Skin epidermis (tissue), 12 donors: ENCODE data around the gene ZNF366.
A peak's percentile ranks its signal among the peaks of the same experiment; 100 is the strongest.

Experiments
- H3K27ac ChIP-seq, 21 experiments: fragments of 200-600 bp; sonication (generic) in 11 of 21; one replicate each; pipeline ENCODE4 v1.5.0; 2020; ENCODE audit warnings: mild to moderate bottlenecking in 3 of 21, inconsistent platforms in 2 of 21, moderate library complexity in 2 of 21
- H3K4me3 ChIP-seq, 7 experiments: fragments of 200-600 bp; sonication (generic) in 2 of 7; one replicate each; pipeline ENCODE4 v1.5.0; 2020; ENCODE audit warnings: inconsistent platforms in 2 of 7, mild to moderate bottlenecking in 2 of 7, moderate library complexity in 1 of 7

ZNF366 gene

DNA sequence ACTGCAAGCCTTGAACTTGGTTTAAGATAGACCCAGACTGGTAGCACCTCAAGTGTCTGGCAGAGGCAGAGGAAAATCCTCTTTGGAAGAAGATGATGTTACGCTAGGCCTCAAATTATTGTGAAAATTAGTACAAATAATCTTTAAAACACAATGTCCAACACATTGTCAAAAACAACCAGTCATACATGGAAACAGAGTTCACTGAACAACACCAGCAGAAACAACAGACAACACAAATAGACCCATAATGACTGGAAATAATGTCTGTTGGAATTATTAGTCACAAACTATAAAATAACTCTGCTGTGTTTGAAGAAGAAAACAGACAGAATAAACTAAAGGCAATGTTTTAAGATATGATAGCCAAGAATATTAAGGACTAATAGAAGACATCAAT, 15.4 kb upstream of the ZNF366 start:
- Histone ChIP-seq H3K4me3 (no peak overlapping the region), H3K27ac (no peak overlapping the region)

DNA sequence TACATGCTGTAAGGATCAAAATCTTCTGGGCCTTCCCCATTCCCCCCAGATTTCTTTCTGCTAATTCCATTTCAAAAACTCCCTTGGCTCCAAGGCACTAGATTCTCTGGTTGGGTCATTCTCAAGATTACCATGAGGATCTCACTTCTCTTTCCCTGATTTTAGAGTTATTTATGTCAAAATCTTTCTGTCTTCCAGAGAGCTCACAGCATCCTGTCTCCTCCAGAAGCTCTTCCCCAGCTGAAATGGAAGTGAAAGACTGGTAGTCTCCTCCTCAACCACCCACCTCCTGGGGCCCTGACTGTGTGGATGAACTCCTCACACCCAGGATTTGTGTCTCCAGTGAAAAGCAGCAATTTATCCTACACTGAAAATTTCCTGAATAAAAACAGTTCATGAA, 11.9 kb upstream of the ZNF366 start:
- no peak overlapping the region for H3K4me3 ChIP-seq
- peak overlapping the region in 6 of 21 experiments; percentile 1 to 72 (median 52) for H3K27ac ChIP-seq

DNA sequence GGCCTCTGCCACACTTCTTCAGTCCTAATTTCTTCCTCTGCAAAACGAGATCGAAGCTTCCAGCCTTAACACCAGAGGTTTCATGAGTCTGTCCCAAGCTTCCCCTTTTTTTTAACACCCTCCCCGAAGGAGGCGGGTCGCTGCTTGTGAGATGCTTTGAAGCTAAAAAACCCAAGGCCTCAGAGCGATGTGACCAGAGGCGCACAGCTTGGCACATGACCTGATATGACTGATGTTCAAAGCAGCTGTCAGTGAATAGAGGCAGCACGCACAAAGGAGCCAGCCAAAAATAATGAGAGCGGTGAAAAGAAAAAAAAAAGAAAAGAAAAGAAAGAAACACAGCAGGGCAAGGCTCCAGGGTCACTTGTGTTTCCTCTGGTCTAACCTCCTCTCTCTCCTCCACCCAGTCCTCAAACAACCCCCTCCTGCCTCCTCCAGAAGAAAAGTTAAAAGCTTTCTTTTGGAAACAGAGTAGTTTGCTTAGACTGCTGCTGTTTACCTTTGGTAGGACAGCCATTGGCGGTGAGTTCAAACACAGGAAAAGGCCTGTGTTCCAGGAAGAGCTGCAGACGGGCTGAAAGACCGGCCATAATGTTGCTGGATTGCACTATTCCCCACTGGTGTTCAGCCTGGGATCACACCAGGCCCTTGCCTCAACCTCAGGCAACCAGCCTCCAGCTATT, 10.9 kb upstream of the ZNF366 start:
- H3K27ac ChIP-seq: peak overlapping the region in 14 of 21 experiments; percentile 1 to 82 (median 57)

DNA sequence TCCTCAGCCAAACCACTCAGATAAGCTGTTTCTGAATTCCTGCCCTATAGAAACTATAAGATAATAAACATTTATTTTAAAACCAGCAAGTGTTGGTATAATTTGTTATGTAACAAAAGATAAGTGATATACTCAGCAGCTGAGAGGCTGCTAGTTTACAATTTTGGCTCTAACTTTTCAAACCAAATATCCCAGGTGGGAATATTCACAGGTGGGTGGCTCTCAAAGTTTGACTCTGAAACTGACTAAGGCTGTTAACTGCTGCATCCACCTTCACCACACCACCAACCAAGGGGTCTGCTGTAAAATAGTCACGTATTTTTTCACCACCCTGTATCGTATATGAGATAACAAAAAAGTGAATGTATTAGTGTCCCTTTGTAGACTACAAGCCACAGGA, 9.7 kb upstream of the ZNF366 start:
- no peak overlapping the region for H3K4me3 ChIP-seq
- peak overlapping the region in 3 of 21 experiments; percentile 26 to 72 (median 68) for H3K27ac ChIP-seq

More for the DNA sequence above, 10.9 kb upstream of the ZNF366 start:
- H3K4me3 ChIP-seq: no peak overlapping the region

DNA sequence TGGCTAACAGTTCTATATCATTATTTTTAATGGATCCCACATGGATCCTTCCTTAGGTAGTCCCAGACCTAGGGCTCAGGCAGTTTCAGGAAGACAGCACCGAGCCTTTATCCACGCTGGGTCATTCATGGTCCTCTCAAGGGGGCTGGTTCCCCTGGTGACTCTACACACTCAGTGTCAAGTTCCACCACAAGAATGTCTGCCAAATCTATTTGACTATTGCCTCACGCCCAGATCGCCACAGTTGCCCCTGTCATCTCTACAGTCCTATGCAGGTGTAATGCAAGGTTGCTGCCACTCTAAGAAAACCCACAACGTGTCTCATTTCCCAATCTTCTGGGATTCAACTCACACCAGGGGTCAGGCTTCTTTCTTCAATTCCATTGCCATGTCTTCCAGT, 8.0 kb upstream of the ZNF366 start:
- H3K27ac ChIP-seq: no peak overlapping the region

DNA sequence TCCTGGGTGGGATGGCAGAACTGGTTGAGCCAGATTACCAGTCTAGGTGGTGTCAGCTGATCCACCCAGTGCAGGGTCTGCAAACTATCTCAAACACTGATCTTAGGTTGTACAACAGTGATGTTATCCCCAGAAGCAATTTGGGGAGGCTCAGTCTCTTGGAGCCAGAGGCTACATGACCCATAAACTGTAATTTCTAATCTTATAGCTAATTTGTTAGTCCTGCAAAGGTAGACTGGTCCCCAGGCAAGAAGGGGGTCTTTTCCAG, 5.3 kb upstream of the ZNF366 start:
- Histone ChIP-seq H3K27ac (peak overlapping the region in 2 of 21 experiments; percentile 78 to 80), H3K4me3 (no peak overlapping the region)

More for the DNA sequence above, 8.0 kb upstream of the ZNF366 start:
- H3K4me3 ChIP-seq: no peak overlapping the region

DNA sequence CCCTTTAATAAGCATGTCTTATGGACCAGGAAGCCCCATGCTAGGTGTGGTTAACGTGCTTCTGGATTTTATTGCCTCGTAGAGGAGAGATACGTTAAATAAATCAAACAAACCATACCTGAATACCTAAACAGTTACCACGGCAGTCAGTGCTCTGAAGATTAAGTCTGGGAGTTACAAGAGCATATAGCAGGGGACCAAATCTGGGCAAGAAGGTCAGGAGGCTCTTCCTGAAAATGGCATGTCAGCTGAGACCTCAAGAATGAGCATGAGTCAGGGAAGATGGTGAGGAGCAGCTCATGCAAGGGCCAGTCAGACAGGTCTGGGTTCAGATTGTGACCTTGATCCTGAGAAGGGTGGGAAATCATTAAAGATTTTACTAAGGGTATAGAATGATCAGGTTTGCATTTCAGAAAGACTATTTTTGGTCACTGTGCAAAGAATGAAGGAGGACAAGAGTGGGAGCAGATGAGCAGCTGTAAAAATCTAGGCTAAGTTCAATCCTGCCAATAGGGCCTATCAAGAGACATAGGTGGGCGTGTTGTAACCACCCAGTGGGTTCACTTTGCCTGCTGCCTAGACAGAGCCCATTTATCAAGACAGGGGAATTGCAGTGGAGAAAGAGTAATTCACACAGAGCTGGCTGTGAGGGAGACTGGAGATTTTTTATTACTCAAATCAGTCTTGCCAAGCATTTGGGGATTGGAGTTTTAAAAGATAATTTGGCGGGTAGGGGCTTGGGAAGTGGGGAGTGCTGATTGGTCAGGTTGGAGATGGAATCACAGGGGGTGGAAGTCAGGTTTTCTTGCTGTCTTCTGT, 4.8 kb upstream of the ZNF366 start:
- no peak overlapping the region for H3K4me3 ChIP-seq
- peak overlapping the region in 10 of 21 experiments; percentile 21 to 80 (median 50) for H3K27ac ChIP-seq

DNA sequence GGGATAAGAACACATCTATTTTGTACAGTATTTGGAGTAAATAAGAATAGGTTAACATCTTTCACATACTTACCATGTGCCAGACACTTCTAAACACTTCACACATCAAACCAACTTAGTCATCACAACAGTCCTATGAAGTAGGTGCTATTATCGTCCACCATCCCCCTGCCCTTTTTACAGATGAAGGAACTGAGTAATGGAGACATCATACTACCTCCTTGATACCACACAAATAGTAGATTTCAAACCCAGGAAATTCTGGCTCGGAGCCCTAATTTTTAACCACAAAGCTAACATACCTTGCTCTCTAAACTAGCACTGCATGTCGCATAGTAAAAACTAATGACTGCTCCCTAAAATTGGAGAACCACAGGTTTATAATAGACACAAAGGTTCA, 4.2 kb upstream of the ZNF366 start:
- H3K4me3 ChIP-seq: no peak overlapping the region
- H3K27ac ChIP-seq: peak overlapping the region in 13 of 21 experiments; percentile 5 to 80 (median 40)

DNA sequence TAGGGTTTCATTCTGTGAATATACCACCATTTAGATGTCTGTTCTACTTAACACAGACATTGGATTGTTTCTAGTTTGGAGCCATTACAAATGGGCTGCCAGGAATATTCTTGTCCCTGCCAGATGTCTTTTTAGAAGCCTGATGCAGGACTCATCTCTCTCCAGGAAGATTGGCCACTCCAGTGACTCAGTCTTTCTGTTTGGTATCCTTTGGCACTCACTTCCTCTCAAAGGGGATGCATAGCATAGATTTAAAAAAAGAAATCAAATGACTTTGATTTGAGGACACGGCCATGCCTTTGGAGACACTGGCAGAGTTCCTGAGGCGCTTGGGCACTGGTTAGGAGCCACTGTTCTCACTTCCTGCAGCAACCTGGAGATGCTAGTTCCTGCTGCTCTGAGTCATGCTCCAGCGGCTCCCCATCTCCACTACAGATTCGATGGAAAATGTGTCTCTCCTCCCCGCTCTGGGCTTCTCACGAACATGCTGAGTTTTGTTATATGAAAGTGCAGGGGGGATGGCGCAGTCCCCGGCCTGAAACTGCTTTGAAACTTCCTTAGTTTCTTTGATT, 3.5 kb upstream of the ZNF366 start:
- peak overlapping the region in 17 of 21 experiments; percentile 1 to 80 (median 54) for H3K27ac ChIP-seq

DNA sequence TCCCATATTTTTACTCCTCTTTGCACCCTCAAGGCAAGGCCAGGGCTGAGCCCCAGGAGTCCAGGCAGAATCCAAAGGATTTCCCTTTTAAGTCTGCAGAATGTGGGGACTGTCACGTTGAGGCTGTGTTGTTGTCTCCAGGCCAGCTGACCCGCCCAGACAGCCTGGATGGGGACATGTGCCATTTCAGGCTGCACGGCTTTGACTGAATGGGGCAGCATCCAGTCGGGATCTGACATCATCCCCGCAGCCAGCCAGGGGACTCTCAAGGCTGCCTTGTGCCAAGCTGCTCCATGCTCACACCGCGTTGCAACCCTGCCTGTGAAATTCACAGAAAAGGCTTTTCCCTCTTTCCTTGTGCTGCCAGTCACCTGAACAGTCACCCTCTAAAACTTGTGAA, 2.2 kb upstream of the ZNF366 start:
- Histone ChIP-seq H3K4me3 (no peak overlapping the region), H3K27ac (peak overlapping the region in 16 of 21 experiments; percentile 1 to 80 (median 58))

More for the DNA sequence above, 3.5 kb upstream of the ZNF366 start:
- H3K4me3 ChIP-seq: no peak overlapping the region

DNA sequence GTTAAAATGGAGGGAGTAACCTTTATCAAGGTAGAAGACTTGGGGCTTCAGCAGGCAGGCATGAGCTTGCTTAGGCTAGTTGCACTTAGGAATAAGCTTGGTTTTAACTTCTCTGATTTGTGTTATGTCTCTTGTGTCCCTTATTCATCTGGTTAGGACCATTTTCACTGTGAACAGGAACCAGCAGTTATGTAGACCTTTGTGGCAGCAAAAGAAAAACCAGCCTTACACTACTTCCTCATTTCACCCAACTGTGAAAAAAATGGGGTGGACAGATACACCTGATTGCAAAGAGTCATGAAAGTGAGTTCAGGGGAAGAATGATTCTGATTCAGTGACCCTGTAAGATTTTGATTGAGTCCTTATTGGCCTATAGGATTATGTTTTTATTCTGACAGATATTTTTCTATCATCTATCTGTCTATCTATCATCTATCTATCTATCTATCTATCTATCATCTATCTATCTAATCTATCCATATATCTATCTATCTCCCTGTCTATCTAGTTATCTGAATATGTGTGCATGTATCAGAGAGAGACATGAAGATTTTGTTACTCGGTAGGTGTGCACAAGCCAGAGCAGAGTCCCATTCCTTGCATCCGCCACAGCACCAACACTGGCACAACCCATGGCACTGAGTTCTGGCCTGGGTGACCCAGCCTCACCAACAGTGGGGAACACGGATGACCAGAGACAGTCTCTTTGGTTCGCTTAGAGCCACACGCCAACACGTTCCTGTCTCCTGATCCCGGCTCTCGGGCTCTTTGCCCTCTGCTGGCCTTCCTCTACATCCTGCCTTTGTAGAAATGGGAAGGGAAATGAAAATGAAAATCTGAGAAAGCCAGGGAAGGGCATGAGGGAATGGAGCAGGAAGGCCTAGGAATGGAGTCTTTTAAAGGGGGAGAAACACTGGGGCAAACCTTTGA, 1.3 kb upstream of the ZNF366 start:
- Histone ChIP-seq H3K27ac (peak overlapping the region in 14 of 21 experiments; percentile 12 to 80 (median 55)), H3K4me3 (no peak overlapping the region)

DNA sequence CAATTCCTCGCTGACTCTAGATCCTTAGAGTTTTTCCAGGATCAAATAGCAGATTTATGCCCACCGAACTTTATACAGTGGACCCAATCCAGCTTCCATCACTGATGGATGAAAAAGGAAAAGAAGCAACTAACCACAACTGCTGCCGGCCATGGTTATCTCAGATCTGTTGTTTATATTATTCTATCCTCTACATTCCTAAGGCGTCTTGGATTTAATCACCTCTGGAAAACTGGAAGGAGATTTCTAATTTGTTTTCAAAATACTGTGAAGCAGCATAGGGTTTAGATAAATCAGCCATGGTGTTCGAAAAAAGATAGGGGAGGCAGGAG, 663 bp upstream of the ZNF366 start:
- Histone ChIP-seq H3K4me3 (no peak overlapping the region), H3K27ac (peak overlapping the region in 11 of 21 experiments; percentile 19 to 80 (median 49))

DNA sequence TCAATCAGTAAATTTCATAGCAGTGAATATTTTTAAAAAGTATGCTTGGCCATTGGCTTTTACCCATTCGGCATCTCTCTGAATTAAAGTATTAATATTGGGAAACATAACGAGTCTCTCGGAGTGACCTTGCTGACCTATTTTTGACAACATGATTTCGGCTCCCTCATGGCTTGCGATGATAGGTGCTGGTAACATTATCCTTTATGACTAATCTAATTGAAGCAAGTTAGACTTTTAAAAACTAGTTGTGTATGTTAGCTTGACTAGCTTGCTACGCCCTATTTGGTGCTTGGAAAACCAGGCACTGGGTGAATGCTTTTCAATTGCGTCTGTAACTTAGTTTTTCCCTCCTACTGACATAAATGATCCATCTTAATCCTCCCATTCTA, 1.1 kb downstream of the ZNF366 start:
- H3K4me3 ChIP-seq: peak overlapping the region in 4 of 7 experiments; percentile 0 to 17 (median 10)
- peak overlapping the region in 11 of 21 experiments; percentile 2 to 80 (median 47) for H3K27ac ChIP-seq

DNA sequence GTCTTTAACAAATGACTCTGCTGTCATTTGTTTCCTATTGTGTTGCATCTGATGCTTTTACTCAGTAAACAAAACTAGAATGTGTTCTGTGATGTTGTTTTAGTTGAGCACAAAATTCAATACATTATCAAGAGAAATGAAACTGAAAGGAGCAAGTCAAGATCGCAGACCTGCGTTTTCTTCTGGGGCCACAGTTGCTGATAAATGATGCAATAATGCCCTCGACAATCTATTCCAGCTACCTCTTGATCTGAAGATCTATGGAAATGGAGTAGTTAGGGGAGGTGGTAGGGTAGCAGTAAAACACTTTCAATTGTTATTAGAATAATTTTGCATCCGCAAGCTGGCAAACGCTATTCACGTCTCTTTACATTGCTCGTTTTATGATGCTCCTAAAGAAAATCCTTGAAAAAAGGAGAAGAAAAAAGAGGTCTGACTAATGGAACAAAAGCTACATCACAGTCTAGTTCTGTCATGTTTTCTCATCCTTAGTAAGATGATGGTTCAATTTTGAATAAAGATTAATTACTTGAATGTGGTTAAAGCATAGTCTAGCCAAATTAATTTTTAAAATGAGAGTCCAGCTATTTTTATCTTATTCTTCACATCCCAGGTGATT, 1.6 kb downstream of the ZNF366 start:
- H3K4me3 ChIP-seq: peak overlapping the region in 3 of 7 experiments; percentile 8 to 17 (median 12)
- peak overlapping the region in 12 of 21 experiments; percentile 2 to 80 (median 46) for H3K27ac ChIP-seq

DNA sequence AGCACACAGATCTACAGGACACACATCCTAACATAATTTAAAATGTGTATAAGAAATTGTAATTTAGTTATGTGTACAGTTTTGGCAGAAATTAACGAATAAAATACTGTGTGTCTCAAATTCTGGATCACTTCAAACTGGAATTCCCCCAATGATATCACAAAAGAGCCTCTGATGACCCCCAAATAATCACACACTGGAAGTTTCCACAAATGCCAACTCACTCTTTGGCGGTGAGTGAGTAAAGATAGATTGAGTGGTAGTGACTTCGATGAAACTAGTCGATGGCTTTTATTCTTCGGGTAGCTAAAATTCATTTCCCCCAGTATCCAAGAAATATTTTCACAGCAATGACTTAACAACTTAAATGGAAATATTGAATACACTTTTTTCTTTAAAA, 2.2 kb downstream of the ZNF366 start:
- H3K27ac ChIP-seq: peak overlapping the region in 13 of 21 experiments; percentile 2 to 80 (median 38)
- peak overlapping the region in 2 of 7 experiments; percentile 8 to 17 for H3K4me3 ChIP-seq

DNA sequence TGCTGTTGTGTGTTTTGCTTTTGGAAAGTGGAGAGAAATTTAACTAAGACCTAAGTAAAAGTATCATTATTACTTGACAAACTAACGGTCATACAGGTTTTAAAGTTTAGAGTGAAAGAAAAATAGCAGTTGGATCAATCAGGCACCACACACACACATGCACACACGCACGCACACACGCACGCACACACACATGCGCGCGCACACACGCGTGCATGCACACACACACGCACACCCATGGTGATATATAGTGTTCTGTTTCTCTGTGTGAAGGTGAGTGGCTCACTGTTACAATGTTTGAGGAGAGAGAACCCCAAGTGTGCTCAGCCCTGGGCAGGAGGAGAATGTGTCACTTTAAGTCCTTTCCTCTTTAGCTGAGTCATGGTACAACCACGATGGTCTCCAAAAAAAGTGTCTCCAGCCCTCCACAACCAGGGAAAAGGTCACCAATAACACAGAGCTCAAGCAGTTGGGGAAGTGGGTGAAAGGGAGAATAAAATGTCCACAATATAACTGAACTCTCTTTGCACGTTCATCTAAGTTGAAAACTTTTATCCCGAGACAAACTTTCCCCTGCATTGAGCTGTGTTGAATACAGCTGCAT, 3.2 kb downstream of the ZNF366 start:
- peak overlapping the region in 8 of 21 experiments; percentile 2 to 80 (median 38) for H3K27ac ChIP-seq
- peak overlapping the region in 1 of 7 experiments; percentile 8 for H3K4me3 ChIP-seq

DNA sequence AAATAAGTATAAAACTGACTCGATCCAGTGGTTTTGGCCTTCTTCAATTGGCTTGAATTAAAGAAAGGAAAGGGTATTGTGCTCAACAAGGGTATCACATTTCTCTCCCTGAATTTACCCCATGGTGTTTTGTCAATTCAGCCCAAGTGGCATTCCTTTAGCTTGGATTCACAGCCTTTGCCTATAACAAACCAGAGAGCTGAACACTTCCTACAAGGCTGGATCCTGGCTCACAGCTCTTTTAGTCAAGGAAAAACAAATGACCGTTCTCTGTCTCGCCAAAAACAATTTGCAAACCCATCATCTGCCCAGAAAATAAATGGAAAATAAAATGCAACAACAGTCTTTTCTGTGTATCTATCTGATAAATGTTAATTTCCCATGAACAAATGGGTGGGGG, 5.7 kb downstream of the ZNF366 start:
- H3K4me3 ChIP-seq: no peak overlapping the region
- H3K27ac ChIP-seq: no peak overlapping the region

DNA sequence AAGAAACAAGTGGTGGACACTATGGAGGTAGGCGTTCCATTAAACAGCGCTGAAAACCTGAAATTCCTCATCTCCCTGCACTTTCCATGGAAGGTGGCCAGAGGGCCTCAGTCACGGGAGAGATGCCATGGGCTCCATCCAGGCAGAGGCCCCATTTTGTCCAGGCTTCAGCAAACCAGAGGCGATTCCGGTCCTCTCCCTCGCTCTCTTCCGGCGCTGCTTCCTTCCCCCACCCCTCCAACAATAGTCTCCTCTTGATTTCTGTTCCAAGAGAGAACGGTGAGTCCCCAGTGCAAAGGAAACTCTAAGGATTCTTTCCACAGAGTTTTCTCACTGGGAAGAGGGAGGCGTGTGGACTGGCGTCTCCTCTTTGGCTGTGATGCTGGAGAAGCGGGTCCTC, 7.5 kb downstream of the ZNF366 start:
- Histone ChIP-seq H3K4me3 (no peak overlapping the region), H3K27ac (peak overlapping the region in 3 of 21 experiments; percentile 10 to 47 (median 46))

DNA sequence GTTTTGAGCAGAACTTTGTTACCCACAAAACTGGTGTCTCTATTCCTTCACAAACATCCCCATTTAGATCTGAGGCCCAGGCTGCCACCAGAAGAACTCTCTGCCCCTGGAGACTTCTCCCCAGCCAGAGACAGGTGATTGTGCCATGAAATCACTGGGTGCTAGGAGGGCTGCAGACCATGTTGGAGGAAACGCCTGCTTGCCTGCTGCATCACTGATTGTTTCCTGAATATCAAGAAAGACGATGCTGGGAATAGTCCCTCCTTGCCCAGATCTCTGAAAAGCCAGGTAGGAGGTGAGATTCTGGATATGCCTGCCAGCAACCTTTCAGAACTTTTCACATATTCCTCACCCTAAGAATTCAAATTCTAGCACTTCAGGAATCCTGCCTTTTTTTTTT, 8.1 kb downstream of the ZNF366 start:
- H3K4me3 ChIP-seq: no peak overlapping the region
- H3K27ac ChIP-seq: no peak overlapping the region
